ENCODE data around the gene GPATCH8.

DNA sequence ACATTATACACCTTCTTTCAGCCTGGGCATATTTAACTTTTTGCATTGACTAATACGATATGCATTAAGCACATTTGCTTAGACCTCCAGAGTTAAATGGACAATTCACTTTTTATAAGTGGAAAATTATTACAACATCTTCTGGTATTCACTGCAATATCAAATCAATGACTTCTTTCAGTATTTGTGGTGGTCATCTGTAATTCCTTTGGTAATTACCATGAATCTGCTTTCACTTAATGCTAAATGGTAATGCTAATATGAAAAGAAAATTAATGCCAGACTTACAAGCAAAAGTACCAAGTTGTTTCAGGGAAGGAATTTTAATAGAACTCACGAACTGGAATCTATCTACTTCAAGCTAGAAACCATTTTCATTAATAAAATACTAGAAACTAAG lies 6.4 kb downstream of the GPATCH8 start:
- TF ChIP-seq POLR2AphosphoS5 (IDR thresholded peaks at IDR 0.05; ENCODE audit: low read depth, low read length) (no peak), POLR2A (IDR thresholded peaks at IDR 0.05; ENCODE audit: low read depth, low read length) (no peak)

Measured in GM12892 (cell line).